HG03469 (cell line): Measurements from ENCODE around the gene RBCK1.
"Not testable (repeated sequence)": the region's sequence is repeated elsewhere in the genome, so short reads cannot be mapped to it uniquely, and the experiment has no call there.

Experiments used
- ATAC-seq: cut with Tn5 transposase; IDR thresholded peaks from one replicate; pipeline ENCODE4 v1.9.1; 2021; ENCODE audit warnings: mild to moderate bottlenecking, moderate library complexity, moderate number of reproducible peaks; ENCODE audit not compliant: unreplicated experiment

RBCK1 gene

DNA sequence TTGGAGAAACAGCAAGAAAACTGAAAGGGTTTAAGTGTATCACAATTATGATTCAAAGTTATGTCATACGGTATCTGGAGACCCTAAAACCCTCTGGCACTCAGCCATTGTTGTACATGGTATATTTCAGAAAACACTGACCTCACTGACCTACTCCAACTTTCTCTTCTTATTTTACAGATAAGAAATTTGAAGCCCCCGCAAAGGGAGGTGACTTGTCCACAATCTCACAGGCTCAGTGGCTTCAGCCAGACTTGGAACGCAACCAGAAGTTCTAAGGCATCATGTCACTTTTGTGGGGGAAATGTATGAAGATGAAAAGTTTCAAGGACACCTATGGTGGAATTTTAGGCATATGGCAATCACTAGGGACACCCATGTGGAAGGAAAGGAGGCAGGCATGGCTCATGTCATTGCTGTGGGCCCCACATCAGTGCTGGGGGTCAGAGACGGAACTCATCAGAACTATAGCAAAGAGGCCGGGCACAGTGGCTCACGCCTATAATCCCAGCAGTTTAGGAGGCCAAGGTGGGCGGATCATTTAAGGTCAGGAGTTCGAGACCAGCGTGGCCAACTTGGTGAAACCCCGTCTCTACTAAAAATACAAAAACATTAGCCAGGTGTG lies 32.7 kb upstream of the RBCK1 start:
- ATAC-seq, result no peak

DNA sequence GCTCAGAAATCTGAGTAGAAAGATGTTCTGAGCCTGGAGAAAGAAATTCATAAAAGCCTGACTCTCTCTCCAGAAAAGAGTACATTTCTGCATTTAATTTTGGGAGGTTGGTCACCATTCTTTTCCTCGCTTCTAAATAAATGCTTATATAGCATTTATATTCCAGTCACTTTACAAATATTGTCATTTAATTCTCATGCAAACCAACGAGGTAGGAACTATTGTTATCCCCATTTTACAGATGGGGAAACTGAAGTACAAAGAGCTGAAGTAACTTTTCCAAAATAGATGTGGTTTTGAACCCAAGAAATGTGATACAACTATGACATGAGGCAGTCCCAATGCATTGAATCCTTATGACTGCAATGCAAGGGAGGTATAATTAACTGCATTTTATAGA lies 32.0 kb upstream of the RBCK1 start:
- ATAC-seq, result no peak

DNA sequence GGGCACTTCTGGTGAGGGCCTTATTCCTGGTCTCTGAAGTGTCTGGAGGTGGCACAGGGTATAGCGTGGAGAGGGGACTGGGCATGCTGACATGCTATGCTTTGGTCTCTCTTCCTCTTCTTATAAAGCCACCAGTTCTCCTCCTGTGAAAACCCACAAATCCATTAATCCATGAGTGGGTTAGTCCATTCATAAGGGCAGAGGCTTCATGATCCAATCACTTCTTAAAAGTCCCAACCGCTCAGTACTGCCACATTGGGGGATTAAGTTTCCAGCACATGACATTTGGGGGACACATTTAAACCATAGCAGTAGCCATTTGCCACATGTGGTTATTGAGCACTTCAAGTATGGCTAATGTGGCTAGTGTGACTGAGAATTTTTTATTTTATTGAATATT lies 31.3 kb upstream of the RBCK1 start:
- ATAC-seq, result no peak

DNA sequence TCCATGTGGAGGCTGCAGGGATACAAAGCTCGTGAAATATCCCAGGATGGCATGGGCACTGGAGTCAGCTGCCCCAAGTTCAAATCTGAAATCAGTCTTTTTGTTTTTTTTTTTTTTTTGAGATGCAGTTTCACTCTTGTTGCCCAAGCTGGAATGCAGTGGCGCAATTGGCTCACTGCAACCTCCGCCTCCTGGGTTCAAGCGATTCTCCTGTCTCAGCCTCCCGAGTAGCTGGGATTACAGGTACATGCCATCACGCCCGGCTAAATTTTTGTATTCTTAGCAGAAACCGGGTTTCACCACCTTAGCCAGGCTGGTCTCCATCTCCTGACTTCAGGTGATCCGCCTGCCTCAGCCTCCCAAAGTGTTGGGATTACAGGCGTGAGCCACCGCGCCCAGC lies 30.5 kb upstream of the RBCK1 start:
- not testable (repeated sequence) for ATAC-seq

DNA sequence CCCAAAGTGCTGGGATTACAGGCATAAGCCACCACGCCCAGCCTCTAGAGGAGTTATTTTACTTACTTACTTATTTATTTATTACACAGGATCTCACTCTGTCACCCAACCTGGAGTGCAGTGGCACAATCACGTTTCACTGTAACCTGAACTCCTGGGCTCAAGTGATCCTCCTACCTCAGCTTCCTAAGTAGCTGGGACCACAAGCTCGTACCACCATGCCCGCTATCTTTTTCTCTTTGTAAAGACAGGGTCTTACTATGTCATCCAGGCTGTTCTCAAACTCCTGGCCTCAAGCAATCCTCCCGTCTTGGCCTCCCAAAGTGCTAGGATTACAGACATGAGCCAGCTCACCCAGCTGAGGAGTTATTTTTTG lies 29.1 kb upstream of the RBCK1 start:
- no peak for ATAC-seq

DNA sequence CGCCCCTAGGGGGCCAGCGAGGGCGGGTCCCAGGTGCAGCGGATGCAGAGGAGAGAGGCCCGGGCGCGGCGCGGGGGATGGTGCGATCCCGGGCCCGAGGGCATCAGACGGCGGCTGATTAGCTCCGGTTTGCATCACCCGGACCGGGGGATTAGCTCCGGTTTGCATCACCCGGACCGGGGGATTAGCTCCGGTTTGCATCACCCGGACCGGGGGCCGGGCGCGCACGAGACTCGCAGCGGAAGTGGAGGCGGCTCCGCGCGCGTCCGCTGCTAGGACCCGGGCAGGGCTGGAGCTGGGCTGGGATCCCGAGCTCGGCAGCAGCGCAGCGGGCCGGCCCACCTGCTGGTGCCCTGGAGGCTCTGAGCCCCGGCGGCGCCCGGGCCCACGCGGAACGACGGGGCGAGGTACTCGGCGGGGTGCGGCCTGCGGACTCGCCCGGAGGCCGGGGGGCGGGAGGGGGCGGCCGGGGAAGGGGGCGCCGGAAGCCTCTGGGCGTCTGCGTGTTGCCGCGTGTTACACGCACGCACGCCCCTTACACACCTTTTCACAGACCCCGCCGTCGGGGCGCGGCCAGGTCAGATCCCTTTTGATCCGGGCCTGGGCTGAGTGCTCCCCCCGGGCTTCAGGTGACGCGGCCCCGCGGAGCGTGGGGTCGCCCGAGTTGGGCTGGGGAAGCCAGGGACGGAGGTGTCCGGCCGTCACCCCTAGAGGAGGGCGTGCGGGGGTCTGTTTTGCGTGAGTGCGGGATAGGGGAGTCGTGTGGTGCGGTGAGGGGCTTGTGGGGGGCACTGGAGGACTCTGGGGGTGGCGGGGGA lies 27.1 kb upstream of the RBCK1 start:
- peak; percentile 45 for ATAC-seq

DNA sequence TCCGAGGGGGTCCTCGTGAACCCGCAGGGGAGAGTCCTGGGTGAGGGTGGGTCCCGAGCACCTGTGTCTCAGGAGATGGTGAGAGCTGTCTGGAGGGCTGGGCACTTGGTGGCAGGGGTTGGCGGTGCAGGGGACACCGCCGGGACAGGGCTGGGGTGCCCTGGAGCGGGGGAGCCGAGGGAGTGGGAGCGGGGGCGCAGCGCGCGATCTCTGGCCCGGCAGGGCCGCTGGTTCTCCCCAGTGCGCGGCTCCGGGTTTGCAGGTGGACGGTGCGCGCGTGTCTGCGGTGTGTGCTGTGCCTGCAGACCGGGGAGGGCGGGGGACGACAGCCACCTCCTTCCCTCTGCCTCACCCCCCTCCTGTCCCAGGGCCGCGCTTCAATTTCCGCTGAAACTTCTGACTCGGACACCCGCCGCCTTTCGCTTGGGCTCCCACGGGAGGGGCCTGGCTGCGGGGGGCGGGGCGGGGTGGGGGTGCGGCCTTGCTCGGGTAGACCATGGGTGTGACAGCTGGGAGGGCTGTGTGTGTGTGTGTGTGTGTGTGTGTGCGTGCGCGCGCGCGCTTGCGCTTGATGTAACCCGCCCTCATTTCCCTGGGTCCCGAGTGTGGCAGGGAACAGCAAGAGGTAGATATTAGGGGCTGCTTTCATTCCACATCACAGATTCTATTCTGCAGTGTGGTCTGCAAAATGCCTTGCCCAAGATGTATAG lies 26.4 kb upstream of the RBCK1 start:
- ATAC-seq, result peak; percentile 38

DNA sequence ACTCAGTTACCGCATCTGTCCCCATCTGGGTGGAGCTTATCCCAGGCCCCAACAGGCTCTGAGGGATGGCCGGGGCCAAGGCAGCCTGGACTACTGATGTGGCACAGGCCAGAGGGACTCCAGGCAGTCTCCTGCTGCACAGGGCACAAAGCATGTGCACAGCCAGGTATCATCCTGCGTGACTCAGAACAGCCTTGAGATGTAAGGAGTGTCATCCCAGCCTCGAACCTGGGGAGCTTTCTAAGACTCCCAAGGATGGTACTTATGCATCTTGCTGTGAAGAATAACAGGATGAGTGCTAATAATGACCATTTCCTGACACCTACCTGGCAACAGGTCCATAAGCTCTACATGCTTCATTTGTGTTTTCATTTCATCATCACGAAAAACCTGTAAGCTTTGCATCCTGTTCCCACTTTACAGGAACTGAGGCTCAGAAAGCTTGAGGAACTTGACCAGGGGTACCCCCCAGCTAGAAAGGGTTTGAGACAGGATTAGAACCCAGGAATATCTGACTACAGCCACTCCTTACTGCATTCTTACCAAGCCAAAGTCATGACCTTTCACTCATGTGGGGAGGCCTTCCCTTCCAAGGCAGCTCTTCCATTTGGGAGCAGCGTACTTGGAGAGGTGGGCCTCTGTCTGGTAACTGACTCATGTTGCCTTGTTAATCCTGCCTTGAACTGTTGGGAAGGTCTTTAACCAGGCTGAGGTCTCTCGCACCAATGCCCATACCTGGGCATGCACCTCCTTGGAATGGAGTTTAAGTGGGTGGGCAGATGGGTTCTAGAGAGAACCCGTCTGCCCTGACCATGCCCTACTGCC lies 25.6 kb upstream of the RBCK1 start:
- ATAC-seq, result no peak

DNA sequence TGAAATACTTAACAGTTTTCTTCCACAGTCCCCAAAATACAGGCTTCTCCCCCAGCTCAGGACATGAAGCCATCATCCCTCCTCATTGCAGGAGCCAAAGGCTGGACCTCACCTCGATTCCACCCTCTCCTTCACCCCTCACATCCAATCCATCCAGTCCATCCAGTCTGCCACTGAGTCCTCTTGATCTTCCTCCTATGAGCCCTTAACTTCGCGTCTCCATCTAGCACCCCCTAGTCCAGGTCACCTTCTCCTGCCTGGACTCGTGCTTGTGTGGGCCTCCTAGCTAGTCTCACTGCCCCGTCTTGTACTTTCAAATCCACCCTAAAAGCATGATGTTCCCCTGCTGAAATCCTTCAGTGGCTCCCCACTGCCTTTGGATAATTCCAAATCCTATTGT lies 24.2 kb upstream of the RBCK1 start:
- no peak for ATAC-seq

DNA sequence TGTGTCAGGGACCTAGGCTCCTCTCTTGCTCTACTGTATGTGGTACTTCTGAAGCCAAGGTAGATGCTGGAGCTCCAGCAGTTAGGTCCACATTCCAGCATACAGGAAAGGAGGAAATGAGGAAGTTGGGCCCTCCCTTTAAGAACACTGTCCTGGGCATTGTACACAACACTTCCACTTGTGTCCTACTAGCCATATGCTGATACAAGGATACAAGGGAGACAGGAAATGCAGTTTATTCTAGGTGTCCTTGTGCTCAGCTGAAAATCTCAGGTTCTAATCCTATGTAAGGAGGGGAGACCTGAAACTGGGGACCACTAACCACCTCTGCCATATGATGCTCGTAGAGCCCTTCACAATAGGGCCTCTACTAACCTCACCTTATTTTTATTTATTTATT lies 23.4 kb upstream of the RBCK1 start:
- ATAC-seq, result no peak

DNA sequence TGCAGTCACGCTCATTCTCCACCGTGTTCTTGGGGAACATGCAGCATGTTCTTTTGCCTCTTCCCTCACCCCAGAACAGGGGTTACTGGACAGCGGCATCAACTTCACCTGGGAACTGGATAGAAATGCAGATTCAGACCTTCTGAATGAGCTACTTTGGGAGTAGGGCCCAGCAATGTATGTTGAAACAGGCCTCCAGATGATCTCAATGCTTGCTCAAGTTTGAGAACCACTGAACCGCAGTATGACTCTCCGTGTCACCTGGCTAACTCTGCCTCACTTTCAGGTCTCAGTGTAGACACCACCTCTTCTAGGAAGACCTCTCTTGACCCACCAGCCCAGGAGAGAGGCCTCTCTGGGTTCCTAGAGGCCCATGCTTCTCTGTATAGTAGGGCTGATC lies 22.7 kb upstream of the RBCK1 start:
- no peak for ATAC-seq

DNA sequence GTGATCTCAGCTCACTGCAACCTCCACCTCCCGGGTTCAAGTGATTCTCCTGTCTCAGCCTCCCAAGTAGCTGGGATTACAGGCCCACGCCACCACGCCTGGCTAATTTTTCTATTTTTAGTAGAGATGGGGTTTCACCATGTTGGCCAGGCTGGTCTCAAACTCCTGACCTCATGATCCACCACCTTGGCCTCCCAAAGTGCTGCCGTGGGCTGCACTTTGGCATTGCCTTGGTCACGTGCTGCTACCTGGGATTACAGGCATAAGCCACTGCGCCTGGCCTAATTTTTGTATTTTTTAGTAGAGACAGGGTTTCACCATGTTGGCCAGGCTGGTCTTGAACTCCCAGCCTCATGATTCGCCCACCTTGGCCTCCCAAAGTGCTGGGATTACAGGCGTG lies 21.5 kb upstream of the RBCK1 start:
- ATAC-seq, result not testable (repeated sequence)

DNA sequence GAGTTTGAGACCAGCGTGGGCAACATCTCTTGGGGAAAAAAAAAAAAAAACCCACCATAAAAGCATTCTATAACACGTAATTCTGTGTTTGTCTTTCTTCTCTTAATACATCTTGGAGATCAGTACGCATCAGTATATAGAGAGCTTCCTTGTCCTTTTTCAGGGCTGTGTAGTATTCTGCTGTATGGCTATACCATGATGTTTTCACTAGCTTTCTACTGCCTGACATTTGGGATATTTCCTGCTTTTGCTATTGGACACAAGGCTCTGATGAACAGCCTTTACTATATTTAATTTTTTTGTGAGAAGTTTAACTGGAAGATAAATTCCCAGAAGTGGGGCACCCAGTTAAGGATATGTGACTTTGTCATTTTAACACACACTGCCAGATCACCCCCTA lies 20.6 kb upstream of the RBCK1 start:
- no peak for ATAC-seq

DNA sequence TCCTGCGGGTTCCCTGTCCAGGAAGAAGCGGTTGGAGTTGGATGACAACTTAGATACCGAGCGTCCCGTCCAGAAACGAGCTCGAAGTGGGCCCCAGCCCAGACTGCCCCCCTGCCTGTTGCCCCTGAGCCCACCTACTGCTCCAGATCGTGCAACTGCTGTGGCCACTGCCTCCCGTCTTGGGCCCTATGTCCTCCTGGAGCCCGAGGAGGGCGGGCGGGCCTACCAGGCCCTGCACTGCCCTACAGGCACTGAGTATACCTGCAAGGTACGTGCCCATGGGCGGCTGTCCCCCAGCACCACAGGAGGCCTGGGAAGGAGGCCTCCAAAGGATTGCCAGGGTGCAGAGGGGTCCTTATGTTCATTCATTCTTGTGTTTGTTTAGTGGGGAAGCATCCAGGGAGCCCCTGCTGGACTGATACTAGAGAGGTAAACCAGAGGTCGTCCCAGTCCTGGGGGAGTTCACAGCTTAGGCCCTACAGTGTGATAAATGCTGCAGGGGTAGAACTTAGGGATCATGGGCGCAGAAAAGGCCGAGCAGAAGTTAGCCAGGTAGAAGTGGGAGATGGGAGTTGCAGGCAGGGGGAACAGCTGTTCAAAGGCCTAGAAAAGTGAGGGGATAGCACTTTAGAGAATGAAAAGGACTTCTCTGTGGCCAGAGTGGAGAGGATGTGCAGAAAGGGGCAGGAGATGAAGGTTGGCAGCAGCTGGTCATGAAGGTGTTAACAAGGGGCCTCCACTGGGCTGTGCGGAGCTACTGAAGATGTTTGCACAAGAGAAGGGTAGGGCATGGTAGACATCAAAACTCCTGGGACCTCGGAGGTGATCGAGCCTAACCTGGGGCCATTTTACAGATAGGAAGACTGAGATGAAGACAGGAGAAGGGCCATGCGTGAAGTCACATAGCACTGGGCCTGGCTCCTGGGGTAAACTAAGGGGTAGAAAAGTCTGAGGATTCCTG lies 19.8 kb upstream of the RBCK1 start:
- no peak for ATAC-seq

DNA sequence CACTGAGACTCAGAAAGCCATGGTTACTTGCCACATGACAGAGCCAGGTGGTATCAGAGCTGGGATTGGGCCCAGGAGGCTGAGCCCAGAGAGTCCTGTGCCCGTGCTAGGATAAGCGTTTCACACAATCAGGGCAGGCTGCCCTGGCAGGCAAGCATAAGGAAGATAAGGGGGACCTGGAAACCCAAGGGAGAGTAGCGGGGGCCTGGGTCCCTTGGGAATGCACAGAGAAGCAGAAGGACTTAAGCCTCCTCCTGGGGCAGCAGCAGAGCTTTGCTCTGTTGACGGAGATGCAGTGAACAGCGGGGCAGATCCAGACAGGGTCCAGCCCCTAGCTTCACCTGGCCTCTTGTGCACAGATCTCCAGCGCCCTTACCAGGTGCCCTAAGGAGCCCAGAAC lies 18.9 kb upstream of the RBCK1 start:
- no peak for ATAC-seq

DNA sequence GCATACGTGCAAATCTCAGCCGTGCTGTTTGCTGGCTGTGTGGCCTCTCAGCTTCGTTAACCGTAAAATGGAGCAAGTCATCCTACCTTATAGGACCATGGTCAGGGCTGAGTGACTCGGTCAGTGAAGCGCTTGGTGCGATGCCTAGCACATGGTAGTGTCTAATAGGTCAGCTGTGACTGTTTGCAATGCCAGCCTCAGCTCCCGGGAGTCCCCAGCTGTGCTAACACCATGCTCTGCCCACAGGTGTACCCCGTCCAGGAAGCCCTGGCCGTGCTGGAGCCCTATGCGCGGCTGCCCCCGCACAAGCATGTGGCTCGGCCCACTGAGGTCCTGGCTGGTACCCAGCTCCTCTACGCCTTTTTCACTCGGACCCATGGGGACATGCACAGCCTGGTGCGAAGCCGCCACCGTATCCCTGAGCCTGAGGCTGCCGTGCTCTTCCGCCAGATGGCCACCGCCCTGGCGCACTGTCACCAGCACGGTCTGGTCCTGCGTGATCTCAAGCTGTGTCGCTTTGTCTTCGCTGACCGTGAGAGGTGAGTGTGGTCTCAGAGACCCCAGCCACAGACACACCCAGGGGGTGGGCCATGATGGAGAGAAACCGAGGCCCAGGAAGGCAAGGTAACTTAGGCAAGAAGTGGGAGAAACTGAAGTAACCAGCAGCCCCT lies 16.9 kb upstream of the RBCK1 start:
- no peak for ATAC-seq

DNA sequence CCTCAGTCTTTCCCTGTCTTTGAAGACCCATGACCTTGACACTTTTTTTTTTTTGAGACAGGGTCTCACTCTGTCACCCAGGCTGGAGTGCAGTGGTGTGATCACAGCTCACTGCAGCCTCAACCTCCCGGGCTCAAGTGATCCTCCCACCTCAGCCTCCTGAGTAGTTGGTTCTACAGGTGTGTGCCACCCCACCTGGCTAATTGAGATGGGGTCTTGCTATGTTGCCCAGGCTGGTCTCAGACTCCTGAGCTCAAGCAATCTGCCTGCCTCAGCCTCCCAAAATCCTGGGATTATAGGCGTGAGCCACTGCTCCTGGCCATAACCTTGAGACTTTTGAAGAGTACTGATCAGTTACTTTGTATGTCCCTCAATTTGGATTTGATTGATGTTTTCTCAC lies 14.8 kb upstream of the RBCK1 start:
- not testable (repeated sequence) for ATAC-seq

DNA sequence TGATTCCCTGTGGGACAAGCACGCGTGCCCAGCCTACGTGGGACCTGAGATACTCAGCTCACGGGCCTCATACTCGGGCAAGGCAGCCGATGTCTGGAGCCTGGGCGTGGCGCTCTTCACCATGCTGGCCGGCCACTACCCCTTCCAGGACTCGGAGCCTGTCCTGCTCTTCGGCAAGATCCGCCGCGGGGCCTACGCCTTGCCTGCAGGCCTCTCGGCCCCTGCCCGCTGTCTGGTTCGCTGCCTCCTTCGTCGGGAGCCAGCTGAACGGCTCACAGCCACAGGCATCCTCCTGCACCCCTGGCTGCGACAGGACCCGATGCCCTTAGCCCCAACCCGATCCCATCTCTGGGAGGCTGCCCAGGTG lies 11.9 kb upstream of the RBCK1 start:
- no peak for ATAC-seq

DNA sequence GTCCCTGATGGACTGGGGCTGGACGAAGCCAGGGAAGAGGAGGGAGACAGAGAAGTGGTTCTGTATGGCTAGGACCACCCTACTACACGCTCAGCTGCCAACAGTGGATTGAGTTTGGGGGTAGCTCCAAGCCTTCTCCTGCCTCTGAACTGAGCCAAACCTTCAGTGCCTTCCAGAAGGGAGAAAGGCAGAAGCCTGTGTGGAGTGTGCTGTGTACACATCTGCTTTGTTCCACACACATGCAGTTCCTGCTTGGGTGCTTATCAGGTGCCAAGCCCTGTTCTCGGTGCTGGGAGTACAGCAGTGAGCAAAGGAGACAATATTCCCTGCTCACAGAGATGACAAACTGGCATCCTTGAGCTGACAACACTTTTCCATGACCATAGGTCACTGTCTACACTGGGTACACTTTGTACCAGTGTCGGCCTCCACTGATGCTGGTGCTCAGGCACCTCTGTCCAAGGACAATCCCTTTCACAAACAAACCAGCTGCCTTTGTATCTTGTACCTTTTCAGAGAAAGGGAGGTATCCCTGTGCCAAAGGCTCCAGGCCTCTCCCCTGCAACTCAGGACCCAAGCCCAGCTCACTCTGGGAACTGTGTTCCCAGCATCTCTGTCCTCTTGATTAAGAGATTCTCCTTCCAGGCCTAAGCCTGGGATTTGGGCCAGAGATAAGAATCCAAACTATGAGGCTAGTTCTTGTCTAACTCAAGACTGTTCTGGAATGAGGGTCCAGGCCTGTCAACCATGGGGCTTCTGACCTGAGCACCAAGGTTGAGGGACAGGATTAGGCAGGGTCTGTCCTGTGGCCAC lies 11.3 kb upstream of the RBCK1 start:
- no peak for ATAC-seq
